GM21381 (cell line): Measurements from ENCODE around the gene DDIT4.
"Not testable (repeated sequence)": the region's sequence is repeated elsewhere in the genome, so short reads cannot be mapped to it uniquely, and the experiment has no call there.

Experiments
- ATAC-seq: cut with Tn5 transposase; IDR thresholded peaks from one replicate; pipeline ENCODE4 v1.9.1; 2021; ENCODE audit warnings: mild to moderate bottlenecking, moderate library complexity; ENCODE audit not compliant: unreplicated experiment

The DDIT4 gene, protein sequence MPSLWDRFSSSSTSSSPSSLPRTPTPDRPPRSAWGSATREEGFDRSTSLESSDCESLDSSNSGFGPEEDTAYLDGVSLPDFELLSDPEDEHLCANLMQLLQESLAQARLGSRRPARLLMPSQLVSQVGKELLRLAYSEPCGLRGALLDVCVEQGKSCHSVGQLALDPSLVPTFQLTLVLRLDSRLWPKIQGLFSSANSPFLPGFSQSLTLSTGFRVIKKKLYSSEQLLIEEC

DNA sequence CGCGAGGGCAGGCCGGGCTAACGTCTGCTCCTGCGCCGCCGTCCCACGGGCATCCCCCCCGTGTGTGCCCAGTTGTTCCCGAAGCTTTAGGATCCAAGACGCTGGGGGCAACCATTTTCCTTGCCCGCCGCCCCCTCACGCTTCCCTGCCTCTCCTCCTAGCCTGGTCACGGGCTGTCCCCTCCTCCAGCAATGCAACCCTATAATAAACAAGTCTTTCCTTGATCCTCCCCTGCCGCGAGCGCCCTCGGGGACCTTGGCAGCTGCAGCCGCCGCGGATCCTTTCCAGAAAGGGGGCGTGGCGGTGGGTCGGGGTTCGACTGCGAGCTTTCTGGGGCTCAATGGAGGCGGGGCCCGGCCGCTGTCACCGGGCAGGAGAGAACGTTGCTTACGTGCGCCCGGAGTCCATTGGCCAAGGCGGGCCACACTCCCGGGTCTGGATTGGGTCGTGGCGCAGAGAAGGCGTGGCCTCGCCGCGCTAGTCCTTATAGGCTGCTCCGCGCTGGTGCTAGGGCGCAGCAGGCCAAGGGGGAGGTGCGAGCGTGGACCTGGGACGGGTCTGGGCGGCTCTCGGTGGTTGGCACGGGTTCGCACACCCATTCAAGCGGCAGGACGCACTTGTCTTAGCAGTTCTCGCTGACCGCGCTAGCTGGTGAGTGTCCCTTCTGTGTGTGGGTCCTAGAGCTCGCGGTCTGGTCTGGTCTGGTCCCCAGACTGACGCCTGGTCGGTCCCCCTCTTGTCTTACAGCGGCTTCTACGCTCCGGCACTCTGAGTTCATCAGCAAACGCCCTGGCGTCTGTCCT is at the start of gene DDIT4:
TSS of gene DDIT4 (plus strand) at position 515 of the 803 bp plus-strand sequence. CDS start 293 bp downstream, outside the sequence.
- ATAC-seq = peak; percentile 80

DNA sequence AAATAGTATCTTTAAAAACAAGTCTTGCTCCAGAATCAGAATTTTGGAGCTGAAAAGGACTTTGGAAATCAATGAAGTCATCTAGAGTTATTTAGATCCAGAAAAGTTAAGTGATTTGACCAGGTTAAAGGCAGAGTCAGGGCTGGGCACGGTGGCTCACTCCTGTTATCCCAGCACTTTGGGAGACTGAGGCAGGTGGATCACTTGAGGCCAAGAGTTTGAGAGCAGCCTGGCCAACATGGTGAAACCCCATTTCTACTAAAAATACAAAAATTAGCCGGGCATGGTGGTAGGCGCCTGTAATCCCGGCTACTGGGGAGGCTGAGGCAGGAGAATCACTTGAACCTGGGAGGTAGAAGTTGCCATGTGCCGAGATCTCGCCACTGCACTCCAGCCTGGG is 49.5 kb upstream of the DDIT4 start:
- ATAC-seq = not testable (repeated sequence)

DNA sequence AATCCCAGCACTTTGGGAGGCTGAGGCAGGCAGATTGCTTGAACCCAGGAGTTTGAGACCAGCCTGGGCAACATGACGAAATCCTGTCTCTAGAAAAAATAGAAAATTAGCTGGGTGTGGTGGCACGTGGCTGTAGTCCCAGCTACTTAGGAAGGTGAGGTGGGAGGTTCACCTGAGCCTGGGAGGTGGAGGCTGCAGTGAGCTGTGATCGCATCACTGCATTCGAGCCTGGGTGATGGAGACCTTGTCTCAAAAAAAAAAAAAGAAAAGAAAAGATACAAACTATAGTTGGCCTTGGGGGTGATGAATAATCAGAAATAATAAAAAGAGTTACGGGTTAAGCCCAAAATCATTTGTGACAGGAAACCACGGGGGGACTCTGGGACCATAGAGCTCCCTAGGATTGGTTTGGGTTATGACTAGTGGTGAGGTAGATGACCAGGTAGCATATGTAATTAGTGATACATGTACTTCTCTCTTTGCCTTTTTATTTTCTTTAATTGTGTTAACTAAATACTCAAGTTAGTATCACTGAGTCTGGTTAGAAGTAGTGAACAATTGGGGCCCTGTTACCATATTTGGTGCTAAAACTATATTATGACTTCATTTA is 47.2 kb upstream of the DDIT4 start:
- ATAC-seq = no peak

DNA sequence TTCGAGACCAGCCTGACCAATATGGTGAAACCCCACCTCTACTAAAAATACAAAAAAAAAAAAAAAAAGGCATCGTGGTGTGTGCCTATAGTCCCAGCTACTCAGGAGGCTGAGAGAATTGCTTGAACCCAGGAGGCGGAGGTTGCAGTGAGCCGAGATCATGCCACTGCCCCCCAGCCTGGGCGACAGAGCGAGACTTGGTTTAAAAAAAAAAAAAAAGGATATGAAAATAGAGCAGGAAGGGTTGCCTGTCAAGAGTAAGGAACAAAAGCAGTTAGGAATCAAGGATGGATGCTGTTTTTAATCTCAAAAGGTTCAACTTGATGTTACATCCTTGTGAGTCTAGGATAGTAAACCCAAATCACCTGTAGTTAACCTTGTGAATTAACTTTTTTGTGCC is 45.9 kb upstream of the DDIT4 start:
- ATAC-seq = no peak

DNA sequence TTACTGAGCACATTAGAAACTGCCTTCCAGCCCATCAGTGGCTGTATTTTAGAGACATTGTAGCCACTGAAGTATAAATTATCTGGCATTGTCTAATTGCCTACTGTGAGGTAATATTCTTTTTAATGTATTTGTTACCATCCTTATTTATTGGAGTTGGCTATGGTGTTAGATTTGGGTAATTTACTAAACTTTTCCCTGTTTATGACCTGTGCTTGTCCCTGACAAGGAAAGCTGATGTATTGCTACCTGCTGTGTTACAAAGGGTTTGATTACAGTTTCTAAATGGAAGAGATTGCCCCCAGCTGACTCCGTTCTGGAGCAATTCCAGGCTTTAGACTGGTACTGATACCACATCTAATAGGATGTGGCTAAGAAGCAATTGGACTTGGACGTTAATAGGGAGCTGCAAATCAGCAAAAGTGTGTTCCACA is 45.4 kb upstream of the DDIT4 start:
- ATAC-seq = no peak

DNA sequence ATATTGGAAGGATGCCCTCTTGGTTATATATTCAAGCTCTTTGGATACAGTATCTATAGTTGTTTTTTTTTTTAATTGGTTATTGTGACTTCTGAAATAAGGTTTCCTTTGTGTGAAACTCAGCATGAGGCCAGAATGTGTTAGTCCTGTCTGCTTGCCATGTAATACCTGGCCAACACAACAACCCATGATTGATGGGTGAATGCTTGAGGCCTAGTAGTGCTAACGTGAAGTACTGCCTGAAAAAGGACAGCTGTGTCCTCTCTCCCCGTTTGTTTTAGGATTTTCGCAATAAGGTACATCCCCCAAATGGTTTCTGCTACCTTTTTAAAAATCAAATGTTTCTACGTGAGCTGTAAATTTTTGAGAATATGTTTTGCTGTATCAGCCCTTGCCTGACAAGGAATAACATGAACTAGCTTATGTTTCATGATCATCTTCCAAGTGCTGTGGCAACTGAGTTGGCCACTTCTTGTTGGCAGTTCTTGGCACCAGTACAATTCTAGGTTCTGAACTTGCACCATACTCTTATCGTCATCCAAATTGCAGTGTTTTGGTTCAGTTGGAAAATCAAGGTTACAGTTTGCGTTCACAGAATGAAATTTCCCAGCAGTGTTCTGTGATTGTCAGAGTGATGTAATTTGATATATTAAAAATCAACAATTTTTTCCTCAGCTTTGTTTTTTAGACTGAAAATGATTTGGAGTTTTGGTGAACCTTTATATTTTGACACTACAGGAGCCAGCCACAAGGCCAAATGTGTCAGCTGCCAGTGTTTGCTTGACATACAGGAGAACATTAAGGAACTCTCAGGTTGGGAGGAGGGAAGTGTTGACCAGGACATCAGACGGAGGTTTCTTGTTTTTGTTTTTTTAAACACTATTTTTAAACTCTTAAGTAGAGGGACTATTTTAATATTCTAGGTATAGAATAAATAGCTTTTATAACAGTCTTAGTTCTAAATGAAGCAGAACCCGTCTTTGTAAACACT is 44.2 kb upstream of the DDIT4 start:
- no peak for ATAC-seq

DNA sequence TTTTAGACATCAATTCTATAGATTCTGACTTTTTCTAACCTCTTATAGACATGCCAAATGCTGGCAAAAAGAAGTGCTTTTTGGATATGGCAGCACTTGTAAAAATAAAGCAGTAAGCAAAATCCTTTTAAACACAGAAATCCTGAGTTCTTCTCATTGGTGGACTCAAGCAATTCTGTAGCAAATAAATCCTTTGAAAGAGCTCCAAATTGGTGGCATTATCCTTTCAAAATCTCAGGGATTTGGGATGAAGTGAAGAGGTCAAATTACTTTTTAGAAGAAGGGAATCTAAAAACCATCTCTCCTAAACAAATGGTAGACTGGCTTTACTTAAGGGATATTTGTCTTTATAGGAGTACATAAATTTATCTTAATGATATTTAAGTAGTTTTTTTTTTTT is 40.1 kb upstream of the DDIT4 start:
- no peak for ATAC-seq

DNA sequence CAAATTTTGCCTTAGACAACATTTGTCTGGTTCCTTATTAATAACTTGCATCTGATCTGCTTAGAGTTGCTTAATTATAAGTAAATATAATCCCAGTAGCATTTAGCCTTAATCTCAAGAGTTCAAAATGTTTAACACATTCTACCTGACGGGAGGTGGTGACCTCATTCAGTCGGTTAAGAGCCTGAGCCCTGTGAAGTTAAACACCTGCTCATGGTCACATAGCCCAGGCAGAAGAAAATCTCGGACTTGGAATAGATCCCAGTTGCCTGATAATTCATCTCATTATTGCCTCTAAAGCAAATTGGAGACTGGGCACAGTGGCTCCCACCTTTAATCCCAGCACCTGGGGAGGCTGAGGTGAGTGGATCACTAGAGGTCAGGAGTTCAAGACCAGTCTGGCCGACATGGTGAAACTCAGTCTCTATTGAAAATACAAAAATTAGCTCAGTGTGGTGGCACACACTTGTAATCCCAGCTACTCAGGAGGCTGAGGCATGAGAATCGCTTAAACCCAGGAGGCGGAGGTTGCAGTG is 39.1 kb upstream of the DDIT4 start:
- ATAC-seq = no peak

DNA sequence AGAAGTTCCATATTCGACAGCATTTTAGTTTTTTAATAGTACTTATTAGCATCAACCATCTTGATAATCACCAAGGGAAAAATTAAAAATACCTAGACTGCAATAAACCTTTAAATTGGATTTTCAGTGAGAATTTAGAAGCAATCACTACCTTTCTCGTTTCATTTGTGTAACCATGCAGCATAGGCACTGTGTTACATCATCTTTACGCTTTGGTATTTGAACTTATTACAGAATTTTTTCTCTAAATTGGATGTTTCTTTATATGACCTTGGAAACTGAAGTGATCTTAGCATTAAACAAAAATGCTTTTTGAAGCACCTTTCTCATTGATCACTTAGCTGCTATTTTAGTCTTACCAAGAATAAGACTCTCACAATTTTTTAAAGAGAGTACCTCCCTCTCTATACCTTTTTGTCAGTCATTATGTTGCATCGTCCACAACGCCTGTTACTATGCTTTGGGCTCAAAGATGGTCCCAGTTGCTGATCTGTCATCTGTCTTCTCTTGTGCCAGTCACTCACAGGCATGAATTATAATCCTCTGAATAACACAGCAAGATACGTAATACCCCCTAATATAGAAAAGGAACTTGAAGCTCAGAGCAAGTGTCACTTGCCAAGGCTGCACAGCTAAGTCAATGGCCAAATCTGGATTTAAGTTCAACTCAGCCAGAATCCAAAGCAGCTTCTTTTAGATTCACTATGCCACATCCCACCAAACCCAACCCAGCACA is 38.0 kb upstream of the DDIT4 start:
- no peak for ATAC-seq

DNA sequence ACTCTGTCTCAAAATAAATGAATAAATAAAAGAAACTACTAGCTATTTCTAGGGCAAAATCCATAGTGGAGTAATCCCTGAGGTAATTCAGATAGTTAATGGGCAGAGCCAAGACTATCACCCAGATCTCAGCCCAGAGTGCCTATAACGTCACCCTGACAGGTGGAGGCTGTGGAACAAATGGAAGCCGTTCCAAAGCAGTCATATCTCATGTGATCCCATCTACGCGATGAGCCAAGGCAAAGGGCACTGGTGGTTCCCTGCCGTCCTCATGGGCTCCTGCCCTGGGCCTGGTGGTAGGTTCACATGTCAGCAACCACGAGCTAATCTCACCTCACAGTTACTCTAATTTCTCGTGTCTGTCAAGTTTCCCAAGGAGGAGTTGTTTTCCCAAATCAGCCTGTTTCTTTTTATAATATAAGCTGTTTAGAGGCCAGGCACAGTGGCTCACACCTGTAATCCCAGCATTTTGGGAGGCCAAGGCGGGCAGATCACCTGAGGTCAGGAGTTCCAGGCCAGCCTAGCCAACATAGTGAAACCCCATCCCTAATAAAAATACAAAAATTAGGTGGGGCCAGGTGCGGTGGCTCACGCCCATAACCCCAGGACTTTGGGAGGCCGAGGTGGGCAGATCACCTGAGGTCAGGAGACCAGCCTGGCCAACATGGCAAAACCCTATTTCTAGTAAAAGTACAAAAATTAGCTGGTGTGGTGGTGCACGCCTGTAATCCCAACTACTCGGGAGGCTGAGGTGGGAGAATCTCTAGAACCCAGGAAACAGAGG is 35.1 kb upstream of the DDIT4 start:
- no peak for ATAC-seq

DNA sequence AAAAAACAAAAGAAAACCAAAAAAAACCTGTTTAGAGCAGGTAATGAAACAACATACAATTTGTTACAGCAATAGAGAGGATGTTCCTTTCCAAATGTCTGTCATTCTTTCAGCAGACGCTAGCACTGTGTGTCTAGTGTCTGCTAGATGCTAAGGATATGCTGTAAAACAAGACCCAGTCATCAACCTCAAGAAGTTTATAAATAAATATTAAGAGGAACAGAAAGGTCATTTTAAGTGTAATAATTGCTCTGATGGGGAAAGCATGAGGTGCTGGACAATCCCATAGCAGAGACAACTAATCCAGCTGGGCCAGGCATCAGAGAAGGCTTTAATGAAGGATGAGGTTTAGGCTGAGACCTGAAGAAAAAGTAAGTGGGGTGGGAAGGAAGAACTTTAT is 34.3 kb upstream of the DDIT4 start:
- no peak for ATAC-seq

DNA sequence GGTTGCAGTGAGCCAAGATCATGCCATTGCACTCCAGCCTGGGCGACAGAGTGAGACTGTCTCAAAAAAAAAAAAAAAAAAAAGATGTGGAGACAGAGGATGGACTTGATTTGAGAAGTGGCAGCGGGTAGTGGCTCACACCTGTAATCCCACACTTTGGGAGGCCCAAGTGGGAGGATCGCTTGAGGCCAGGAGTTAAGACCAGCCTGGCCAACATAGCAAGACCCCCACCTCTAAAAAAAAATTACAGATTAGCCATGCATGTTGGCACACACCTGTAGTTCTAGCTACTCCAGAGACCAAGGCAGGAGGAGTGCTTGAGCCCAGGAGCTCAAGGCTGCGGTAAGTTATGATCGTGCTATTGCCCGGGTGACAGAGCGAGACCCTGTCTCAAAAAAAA is 33.4 kb upstream of the DDIT4 start:
- no peak for ATAC-seq

DNA sequence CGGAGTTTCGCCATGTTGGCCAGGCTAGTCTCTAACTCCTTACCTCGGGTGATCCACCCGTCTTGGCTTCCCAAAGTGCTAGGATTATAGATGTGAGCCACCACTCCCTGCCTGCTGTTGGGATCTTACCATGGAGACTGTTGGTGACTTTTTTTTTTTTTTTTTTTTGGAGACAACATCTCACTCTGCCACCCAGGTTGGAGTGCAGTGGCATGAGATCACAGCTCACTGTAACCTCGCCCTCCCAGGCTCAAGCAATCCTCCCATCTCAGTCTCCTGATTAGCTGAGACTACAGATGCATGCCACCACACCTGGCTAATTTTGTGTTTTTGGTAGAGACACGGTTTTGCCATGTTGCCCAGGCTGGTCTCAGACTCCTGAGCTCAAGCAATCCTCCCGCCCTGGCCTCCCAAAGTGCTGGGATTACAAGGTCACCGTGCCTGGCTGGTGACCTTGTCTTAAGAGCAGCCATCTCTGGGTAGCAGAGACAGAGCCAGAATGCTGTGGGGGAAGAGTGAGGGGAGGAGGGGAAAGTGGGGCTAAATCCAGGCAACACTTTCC is 32.0 kb upstream of the DDIT4 start:
- ATAC-seq = no peak

DNA sequence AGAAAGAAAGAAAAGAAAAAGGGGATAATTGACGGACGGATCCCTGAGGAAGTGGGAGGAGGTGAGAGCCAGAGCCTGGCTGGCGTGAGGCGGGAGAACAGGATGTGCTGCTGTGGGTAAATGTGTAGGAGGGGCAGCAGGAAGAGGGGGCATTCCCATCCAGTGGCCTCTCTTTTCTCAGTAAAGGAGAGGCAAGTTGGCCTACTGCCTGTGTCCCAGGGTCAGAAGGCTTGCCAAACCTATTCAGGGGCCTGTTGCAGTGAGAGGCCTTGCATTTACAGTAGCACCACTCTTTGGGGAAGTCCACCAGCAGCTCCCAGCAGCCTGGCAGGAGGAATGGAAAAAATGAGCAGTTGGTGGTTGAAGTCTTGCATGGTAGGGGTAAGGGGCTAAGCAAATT is 31.0 kb upstream of the DDIT4 start:
- no peak for ATAC-seq

DNA sequence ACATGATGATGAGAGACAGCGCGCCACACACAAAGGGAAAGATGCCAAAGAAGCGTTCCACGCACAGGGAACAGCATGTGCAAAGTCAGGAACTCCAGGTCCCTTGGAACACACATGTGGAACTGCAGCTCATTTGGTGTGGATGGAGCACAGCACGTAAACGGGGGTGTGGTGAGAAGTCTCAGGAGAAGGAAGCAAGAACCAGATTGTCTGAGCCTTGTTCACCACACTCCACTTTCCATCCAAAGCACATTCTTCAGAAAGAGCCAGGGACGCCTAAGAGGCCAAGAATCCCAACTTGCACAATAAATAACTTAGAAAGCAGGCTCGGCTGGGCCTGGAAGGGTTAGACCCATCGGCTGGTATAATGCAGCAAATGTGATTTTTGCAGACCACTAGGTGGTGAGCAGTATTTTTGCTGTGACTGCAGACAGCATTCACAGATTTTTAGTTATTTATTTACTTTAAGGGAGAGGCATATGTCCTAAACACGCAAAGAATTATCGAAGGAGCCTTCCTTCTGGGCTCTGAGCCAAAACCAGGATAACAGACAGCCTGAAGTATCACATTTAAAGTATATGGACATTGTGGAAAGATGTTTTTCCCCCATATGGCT is 29.8 kb upstream of the DDIT4 start:
- ATAC-seq = no peak

DNA sequence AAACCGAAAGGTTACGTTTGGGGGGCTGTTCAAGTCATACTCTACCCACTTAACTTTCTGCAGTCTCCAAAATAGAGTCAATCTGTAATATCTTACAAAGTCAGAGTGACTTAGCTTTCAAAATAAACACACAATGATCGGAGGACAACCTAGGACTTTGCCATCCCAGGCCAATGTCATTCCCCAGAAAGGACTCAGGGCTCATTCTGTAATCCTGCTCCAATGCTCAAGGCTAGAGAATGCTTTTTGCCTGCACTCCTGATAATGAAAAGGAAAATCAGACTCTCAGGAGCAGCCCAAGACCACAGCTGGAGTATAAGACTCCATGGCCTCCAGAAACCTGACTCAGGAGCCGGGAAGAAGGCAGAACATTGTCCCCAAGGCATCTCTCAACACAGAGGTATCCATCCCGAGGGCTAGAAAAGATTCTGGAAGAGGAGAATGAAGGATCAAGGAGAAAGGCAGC is 29.1 kb upstream of the DDIT4 start:
- no peak for ATAC-seq

DNA sequence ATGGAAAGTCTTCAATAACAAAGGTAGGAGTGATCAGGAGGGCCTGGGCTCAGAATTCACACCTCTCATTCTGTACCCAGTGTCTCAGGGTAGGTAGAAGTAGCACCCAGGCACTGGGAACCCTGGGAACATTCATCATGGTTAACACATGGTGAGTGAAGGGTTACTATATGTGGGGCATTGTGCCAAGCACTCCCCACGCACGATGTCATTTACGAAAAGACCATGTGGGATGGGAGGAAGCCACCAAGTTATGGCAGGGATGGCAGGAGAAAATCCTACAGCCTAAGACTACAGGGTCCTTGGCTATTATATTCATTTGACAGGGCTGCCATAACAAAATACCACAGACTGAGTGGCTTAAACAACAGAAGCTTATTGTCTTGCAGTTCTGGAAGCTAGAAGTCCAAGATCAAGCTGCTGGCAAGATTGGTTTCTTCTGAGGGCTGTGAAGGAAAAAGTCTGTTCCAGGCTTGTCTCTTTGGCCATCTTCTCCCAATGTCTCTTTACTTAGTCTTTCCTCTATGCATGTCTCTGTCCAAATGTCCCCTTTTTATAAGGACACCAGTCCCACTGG is 27.7 kb upstream of the DDIT4 start:
- no peak for ATAC-seq
